ENCODE results near the gene AJAP1. TPM values are rescaled to one million over a fixed set of nuclear protein-coding genes. Genes with fewer than 3 reads are reported as not detected.

Gene AJAP1
- polyA plus RNA-seq, 1 of the 3 experiments (the other 2 are of a cell fraction), result not detected

DNA sequence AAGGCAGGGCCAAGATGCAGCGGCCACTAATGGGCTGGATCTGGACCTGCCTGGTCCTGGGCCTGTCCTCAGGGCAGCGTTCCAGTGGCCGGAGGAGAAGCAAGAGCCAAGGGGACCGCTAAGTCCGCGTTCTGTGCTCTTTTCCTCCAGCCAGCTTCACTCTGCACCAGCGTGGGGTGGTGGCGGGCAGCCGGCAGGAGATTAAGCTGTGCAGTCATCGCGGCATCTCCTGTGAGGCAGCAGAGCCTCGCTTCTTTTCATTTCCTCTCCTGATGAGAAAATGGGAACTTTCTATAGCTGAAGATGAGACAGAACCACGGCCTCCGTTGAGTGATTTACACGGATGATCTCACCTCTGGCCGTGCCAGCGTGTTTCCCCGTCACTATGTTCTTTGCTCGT lies 43.4 kb downstream of the AJAP1 start (continued):
- TF ChIP-seq FOXM1 (IDR thresholded peaks at IDR 0.05; ENCODE audit: low read depth) (no peak), RFX5 (IDR thresholded peaks at IDR 0.05; ENCODE audit: low read length) (no peak), TCF12 (IDR thresholded peaks at IDR 0.05) (no peak), ELF1 (IDR thresholded peaks at IDR 0.05) (no peak), SIN3A (IDR thresholded peaks at IDR 0.05; ENCODE audit: borderline replicate concordance, low read depth, low read length) (no peak), NFIC (IDR thresholded peaks at IDR 0.05; ENCODE audit: borderline replicate concordance) (no peak), NRF1 (IDR thresholded peaks at IDR 0.05; ENCODE audit: low read depth, low read length) (no peak), SMC3 (IDR thresholded peaks at IDR 0.05; ENCODE audit: low read depth, low read length) (no peak), RCOR1 (IDR thresholded peaks at IDR 0.05; ENCODE audit: low read length) (no peak), JUND (IDR thresholded peaks at IDR 0.05) (no peak), POLR2AphosphoS5 (IDR thresholded peaks at IDR 0.05; ENCODE audit: low read depth, low read length) (no peak), MEF2A (IDR thresholded peaks at IDR 0.05; ENCODE audit: borderline replicate concordance, low read depth) (no peak)
- TF ChIP-seq, protein P1, sequence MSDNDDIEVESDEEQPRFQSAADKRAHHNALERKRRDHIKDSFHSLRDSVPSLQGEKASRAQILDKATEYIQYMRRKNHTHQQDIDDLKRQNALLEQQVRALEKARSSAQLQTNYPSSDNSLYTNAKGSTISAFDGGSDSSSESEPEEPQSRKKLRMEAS (IDR thresholded peaks at IDR 0.05; ENCODE audit: low read depth), result no peak
- TF ChIP-seq, protein P2, sequence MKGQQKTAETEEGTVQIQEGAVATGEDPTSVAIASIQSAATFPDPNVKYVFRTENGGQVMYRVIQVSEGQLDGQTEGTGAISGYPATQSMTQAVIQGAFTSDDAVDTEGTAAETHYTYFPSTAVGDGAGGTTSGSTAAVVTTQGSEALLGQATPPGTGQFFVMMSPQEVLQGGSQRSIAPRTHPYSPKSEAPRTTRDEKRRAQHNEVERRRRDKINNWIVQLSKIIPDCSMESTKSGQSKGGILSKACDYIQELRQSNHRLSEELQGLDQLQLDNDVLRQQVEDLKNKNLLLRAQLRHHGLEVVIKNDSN (IDR thresholded peaks at IDR 0.05; ENCODE audit: borderline replicate concordance, low read depth), result no peak
- TF ChIP-seq, protein P3, sequence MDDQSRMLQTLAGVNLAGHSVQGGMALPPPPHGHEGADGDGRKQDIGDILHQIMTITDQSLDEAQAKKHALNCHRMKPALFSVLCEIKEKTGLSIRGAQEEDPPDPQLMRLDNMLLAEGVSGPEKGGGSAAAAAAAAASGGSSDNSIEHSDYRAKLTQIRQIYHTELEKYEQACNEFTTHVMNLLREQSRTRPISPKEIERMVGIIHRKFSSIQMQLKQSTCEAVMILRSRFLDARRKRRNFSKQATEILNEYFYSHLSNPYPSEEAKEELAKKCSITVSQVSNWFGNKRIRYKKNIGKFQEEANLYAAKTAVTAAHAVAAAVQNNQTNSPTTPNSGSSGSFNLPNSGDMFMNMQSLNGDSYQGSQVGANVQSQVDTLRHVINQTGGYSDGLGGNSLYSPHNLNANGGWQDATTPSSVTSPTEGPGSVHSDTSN (IDR thresholded peaks at IDR 0.05), result no peak

DNA sequence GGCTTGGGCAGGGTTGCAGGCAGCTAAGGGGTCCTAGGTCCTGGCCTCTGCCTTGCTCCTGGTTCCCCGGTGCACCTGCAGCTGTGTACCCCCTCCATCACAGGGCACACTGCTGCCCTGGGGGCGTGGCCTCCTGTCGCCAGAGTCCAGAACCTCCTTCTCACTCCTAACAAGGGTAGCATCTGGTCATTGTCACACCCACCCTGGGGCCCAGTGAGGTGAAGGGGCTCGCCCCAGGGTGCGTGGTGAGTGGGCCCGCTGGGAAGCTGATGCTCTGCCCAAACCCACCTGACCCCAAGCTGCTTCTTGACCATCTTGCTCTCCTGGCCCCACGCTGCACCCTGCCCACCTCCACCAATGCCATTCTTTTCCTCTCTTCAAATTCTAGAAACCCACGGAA lies 44.5 kb downstream of the AJAP1 start:
- WGBS (ENCODE audit: low lambda C conversion rate), result 26% methylated on average over 2 of the region's 8 CpGs
- DNase-seq, result no peak
- H3K27me3 ChIP-seq (ENCODE audit: insufficient read depth), result no peaks in the 10 kb centered on the region
- peaks cover 0 to 9% of the 10 kb centered on the region in 2 experiments; a peak in 1 of 4 replicates for H3K4me1 ChIP-seq (ENCODE audit: control insufficient read depth in 1 of 2, insufficient read depth in 2 of 2, low read depth in 1 of 2, low read length in 1 of 2)
- TF ChIP-seq YY1 (IDR thresholded peaks at IDR 0.05; ENCODE audit: low read depth), result no peak
- TF ChIP-seq, protein P4, sequence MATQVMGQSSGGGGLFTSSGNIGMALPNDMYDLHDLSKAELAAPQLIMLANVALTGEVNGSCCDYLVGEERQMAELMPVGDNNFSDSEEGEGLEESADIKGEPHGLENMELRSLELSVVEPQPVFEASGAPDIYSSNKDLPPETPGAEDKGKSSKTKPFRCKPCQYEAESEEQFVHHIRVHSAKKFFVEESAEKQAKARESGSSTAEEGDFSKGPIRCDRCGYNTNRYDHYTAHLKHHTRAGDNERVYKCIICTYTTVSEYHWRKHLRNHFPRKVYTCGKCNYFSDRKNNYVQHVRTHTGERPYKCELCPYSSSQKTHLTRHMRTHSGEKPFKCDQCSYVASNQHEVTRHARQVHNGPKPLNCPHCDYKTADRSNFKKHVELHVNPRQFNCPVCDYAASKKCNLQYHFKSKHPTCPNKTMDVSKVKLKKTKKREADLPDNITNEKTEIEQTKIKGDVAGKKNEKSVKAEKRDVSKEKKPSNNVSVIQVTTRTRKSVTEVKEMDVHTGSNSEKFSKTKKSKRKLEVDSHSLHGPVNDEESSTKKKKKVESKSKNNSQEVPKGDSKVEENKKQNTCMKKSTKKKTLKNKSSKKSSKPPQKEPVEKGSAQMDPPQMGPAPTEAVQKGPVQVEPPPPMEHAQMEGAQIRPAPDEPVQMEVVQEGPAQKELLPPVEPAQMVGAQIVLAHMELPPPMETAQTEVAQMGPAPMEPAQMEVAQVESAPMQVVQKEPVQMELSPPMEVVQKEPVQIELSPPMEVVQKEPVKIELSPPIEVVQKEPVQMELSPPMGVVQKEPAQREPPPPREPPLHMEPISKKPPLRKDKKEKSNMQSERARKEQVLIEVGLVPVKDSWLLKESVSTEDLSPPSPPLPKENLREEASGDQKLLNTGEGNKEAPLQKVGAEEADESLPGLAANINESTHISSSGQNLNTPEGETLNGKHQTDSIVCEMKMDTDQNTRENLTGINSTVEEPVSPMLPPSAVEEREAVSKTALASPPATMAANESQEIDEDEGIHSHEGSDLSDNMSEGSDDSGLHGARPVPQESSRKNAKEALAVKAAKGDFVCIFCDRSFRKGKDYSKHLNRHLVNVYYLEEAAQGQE (IDR thresholded peaks at IDR 0.05; ENCODE audit: low read depth, low read length), result no peak
- no peak overlapping the region for H3K4me3 ChIP-seq (ENCODE audit: low read depth in 2 of 2, low read length in 1 of 2)
- ChIA-PET POLR2A (no interaction called here), CTCF (interaction anchor here (1.1 kb wide), 2 partner anchors 127 to 1047 kb away, joined by 3 read pairs; no protein-coding TSS in a partner anchor)
- no peak overlapping the region for H2AFZ ChIP-seq (ENCODE audit: low read depth)
- H3K9ac ChIP-seq, result no peak overlapping the region
- no peaks in the 10 kb centered on the region for H3K9me2 ChIP-seq
- no peak overlapping the region for H3K4me2 ChIP-seq
- H3K79me2 ChIP-seq (ENCODE audit: insufficient read depth), result no peaks in the 10 kb centered on the region
- no peaks in the 10 kb centered on the region for H4K20me1 ChIP-seq (ENCODE audit: insufficient read depth)
- no peaks in the 10 kb centered on the region for H3K9me3 ChIP-seq
- H3K27ac ChIP-seq (ENCODE audit: low read depth in 2 of 2, low read length in 1 of 2), result no peak overlapping the region
- H3K36me3 ChIP-seq (replicated peaks in 1 of 2; ENCODE audit: control insufficient read depth in 1 of 2, insufficient read depth in 2 of 2, low read length in 1 of 2), result no peaks in the 10 kb centered on the region
- no peaks in the 10 kb centered on the region for H3F3A ChIP-seq (replicated peaks; ENCODE audit: insufficient read depth)

All from SK-N-SH (cell line).